ENCODE results near the gene BCL2L13. TPM values are rescaled to one million over a fixed set of nuclear protein-coding genes. Genes with fewer than 3 reads are reported as not detected.
A peak's percentile ranks its signal among the peaks of the same experiment; 100 is the strongest.

The BCL2L13 gene
- total RNA-seq, 4 donors from 2014 or later: 35.2 to 50.1 (median 38.3) TPM

GRCh38 chr22:17629173-17629489 lies 9.4 kb upstream of the BCL2L13 start:
- H3K36me3 ChIP-seq: peaks cover 0 to 11% (median 0%) of the 10 kb centered on the region in 3 donors
- H3K4me3 ChIP-seq: peak overlapping the region; percentile 81 to 99 (median 90)
- TF ChIP-seq POLR2A (IDR thresholded peaks at IDR 0.05): no peak
- TF ChIP-seq, protein P1, sequence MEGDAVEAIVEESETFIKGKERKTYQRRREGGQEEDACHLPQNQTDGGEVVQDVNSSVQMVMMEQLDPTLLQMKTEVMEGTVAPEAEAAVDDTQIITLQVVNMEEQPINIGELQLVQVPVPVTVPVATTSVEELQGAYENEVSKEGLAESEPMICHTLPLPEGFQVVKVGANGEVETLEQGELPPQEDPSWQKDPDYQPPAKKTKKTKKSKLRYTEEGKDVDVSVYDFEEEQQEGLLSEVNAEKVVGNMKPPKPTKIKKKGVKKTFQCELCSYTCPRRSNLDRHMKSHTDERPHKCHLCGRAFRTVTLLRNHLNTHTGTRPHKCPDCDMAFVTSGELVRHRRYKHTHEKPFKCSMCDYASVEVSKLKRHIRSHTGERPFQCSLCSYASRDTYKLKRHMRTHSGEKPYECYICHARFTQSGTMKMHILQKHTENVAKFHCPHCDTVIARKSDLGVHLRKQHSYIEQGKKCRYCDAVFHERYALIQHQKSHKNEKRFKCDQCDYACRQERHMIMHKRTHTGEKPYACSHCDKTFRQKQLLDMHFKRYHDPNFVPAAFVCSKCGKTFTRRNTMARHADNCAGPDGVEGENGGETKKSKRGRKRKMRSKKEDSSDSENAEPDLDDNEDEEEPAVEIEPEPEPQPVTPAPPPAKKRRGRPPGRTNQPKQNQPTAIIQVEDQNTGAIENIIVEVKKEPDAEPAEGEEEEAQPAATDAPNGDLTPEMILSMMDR (IDR thresholded peaks at IDR 0.05): no peak
- no peaks in the 10 kb centered on the region for H3K27me3 ChIP-seq
- no peaks in the 10 kb centered on the region for H3K9me3 ChIP-seq
- H3K4me1 ChIP-seq: peaks cover 0 to 20% (median 5%) of the 10 kb centered on the region in 4 donors
- H3K27ac ChIP-seq: peak overlapping the region; percentile 89
- no peak for DNase-seq

GRCh38 chr22:17629641-17630040 lies 8.9 kb upstream of the BCL2L13 start:
- H3K9me3 ChIP-seq: no peaks in the 10 kb centered on the region
- TF ChIP-seq, protein P1 (IDR thresholded peaks at IDR 0.05): no peak
- TF ChIP-seq POLR2A (IDR thresholded peaks at IDR 0.05): no peak
- peaks cover 0 to 20% (median 5%) of the 10 kb centered on the region in 4 donors for H3K4me1 ChIP-seq
- H3K4me3 ChIP-seq: no peak overlapping the region
- H3K36me3 ChIP-seq: peaks cover 0 to 6% (median 0%) of the 10 kb centered on the region in 3 donors
- no peak for DNase-seq
- H3K27ac ChIP-seq: peak overlapping the region in 1 of 4 donors; percentile 89
- no peaks in the 10 kb centered on the region for H3K27me3 ChIP-seq

DNA sequence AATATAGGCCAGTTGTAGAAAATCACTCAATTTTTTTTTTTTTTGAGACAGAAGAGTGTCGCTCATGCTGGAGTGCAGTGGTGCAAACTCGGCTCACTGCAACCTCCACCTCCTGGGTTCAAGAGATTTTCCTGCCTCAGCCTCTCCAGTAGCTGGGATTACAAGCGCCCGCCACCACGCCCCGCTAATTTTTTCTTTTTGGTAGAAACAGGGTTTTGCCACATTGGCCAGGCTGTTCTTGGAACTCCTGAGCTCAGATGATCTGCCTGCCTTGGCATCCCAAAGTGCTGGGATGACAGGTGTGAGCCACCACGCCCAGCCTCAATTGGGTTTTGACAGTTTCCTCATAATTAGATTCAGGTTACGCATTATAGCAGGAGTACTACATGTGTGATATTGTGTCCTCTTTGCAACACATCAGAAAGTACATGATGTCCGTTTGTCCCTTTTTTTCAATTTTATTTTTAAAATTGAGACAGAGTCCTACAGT lies 7.4 kb upstream of the BCL2L13 start:
- no peak for TF ChIP-seq POLR2A (IDR thresholded peaks at IDR 0.05)
- TF ChIP-seq, protein P1 (IDR thresholded peaks at IDR 0.05): no peak
- no peak overlapping the region for H3K4me3 ChIP-seq
- no peaks in the 10 kb centered on the region for H3K27me3 ChIP-seq
- no peak for DNase-seq
- H3K4me1 ChIP-seq: peaks cover 0 to 20% (median 5%) of the 10 kb centered on the region in 4 donors
- H3K36me3 ChIP-seq: peaks cover 0 to 4% (median 0%) of the 10 kb centered on the region in 3 donors
- H3K27ac ChIP-seq: no peak overlapping the region
- no peaks in the 10 kb centered on the region for H3K9me3 ChIP-seq

DNA sequence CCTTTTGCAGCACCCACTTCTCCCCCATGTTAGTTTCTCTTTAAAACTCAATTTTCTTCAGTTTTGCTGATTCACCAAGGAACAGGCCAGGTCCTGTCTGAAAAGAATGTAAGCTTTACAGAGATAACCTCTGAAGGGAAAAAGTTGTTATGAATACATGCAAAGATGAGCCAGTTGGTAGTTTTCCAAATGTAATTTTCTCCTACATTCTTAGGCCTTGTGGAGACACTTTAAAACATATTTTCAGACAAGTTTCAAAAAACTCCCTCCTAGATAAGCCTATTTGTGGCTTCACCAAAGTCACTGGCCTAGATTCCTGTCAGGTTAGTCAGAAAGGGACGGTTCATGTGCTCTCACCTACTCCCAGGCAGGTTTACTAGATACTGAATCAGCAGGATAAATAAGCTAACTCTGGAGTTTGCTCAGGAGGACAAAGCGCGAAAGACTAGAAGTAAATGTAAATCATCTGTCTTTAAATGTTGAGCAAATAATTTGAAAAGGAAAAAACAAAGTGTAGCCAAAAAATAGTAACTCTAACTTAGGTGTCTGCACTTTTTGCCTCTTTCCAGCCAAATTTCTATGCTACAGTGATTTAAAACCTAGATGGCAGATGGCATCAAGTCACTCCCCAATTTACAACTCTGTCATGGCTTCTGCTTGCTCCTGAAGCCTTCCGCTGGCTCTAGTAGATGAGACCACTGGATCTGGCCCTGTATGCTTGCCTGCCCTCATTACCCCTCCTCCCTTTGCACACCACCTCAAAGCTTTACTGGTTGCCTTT lies 5.2 kb upstream of the BCL2L13 start:
- no peak for DNase-seq
- no peaks in the 10 kb centered on the region for H3K36me3 ChIP-seq
- no peak for TF ChIP-seq POLR2A (IDR thresholded peaks at IDR 0.05)
- TF ChIP-seq, protein P1 (IDR thresholded peaks at IDR 0.05): no peak
- H3K27ac ChIP-seq: no peak overlapping the region
- no peak overlapping the region for H3K4me3 ChIP-seq
- no peaks in the 10 kb centered on the region for H3K9me3 ChIP-seq
- H3K27me3 ChIP-seq: no peaks in the 10 kb centered on the region
- peaks cover 0 to 4% (median 0%) of the 10 kb centered on the region in 4 donors for H3K4me1 ChIP-seq

DNA sequence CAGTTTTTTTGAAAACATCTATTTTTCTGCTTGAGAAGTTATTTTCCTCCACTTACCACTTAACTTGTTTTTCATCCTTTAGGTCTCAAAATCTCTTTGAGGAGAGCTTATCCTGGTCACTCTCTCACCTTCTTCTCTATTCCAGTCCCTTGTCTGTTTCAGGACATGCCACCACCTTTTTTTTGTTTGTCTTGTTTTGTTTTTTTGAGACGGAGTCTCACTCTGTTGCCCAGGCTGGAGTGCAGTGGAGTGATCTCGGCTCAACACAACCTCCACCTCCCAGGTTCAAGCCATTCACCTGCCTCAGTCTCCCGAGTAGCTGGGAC lies 4.6 kb upstream of the BCL2L13 start:
- Histone ChIP-seq H3K27me3 (no peaks in the 10 kb centered on the region), H3K4me3 (no peak overlapping the region), H3K27ac (no peak overlapping the region), H3K36me3 (no peaks in the 10 kb centered on the region), H3K9me3 (no peaks in the 10 kb centered on the region), H3K4me1 (peaks cover 0 to 4% (median 0%) of the 10 kb centered on the region in 4 donors)
- no peak for TF ChIP-seq POLR2A (IDR thresholded peaks at IDR 0.05)
- TF ChIP-seq, protein P1 (IDR thresholded peaks at IDR 0.05): no peak
- no peak for DNase-seq
